Posterior cingulate gyrus (tissue), 11 donors: ENCODE results near the gene MIPEP.
A peak's percentile ranks its signal among the peaks of the same experiment; 100 is the strongest.
"Not testable (repeated sequence)": the region's sequence is repeated elsewhere in the genome, so short reads cannot be mapped to it uniquely, and the experiment has no call there.

Source experiments
- DNase-seq, 10 donors: peaks; one replicate each; pipeline versions ENCODE4 v3.0.0 to v3.0.0-alpha.2; 2020 to 2021; ENCODE audit warnings: mixed read lengths in 3 of 10
- intact Hi-C: fragments of 100-400 bp; cut with DNase I; formaldehyde crosslinking; loops from one replicate; pipeline ENCODE4 v1.15.1; 2023

MIPEP gene

GRCh38 chr13:23754506-23754905, 134.7 kb downstream of the MIPEP start:
- no peak for DNase-seq
- intact Hi-C loops: no loop called here

- no peak for DNase-seq
- intact Hi-C loops: no loop called here
Observed at GRCh38 chr13:23753458-23753857, 135.7 kb downstream of the MIPEP start.

- no peak for DNase-seq
- intact Hi-C loops: no loop called here
Observed at GRCh38 chr13:23752111-23753001, 136.8 kb downstream of the MIPEP start.

- DNase-seq: no peak
- intact Hi-C loops: no loop called here
Observed at GRCh38 chr13:23751195-23751594, 138.0 kb downstream of the MIPEP start.

- intact Hi-C loops: no loop called here
- DNase-seq: no peak
Observed at GRCh38 chr13:23750383-23751121, 138.6 kb downstream of the MIPEP start.

- DNase-seq: no peak
- intact Hi-C loops: no loop called here
Observed at GRCh38 chr13:23749288-23749873, 139.8 kb downstream of the MIPEP start.

- intact Hi-C loops: no loop called here
- DNase-seq: no peak
Observed at GRCh38 chr13:23748109-23748990, 140.8 kb downstream of the MIPEP start.

GRCh38 chr13:23746141-23746540, 143.1 kb downstream of the MIPEP start:
- not testable (repeated sequence) for DNase-seq

GRCh38 chr13:23744315-23744714, 144.9 kb downstream of the MIPEP start:
- intact Hi-C loops: no loop called here
- DNase-seq: no peak

More at GRCh38 chr13:23746141-23746540, 143.1 kb downstream of the MIPEP start:
- intact Hi-C loops: not testable (repeated sequence)

- intact Hi-C loops: no loop called here
- no peak for DNase-seq
Observed at GRCh38 chr13:23743278-23744076, 145.7 kb downstream of the MIPEP start.

- intact Hi-C loops: no loop called here
- DNase-seq: no peak
Observed at GRCh38 chr13:23741879-23742510, 147.2 kb downstream of the MIPEP start.

- intact Hi-C loops: no loop called here
Observed at GRCh38 chr13:23740002-23740401, 149.2 kb downstream of the MIPEP start.

GRCh38 chr13:23739596-23739995, 149.6 kb downstream of the MIPEP start:
- intact Hi-C loops: no loop called here
- DNase-seq: no peak

More at GRCh38 chr13:23740002-23740401, 149.2 kb downstream of the MIPEP start:
- peak in 1 of 10 donors; percentile 67 for DNase-seq

- no peak for DNase-seq
- intact Hi-C loops: no loop called here
Observed at GRCh38 chr13:23736541-23736940, 152.7 kb downstream of the MIPEP start.

- no peak for DNase-seq
- intact Hi-C loops: no loop called here
Observed at GRCh38 chr13:23735329-23735728, 153.9 kb downstream of the MIPEP start.

GRCh38 chr13:23731709-23732108, 157.5 kb downstream of the MIPEP start:
- intact Hi-C loops: no loop called here
- no peak for DNase-seq

- DNase-seq: no peak
- intact Hi-C loops: no loop called here
Observed at GRCh38 chr13:23730251-23730650, 158.9 kb downstream of the MIPEP start.

GRCh38 chr13:23729531-23729930, 159.7 kb downstream of the MIPEP start:
- no peak for DNase-seq
- intact Hi-C loops: no loop called here

- intact Hi-C loops: no loop called here
- peak in 1 of 10 donors; percentile 80 for DNase-seq
Observed at GRCh38 chr13:23728807-23729206, 160.4 kb downstream of the MIPEP start.
